ENCODE data around the gene RDH11.
"Not testable (repeated sequence)": the region's sequence is repeated elsewhere in the genome, so short reads cannot be mapped to it uniquely, and the experiment has no call there.

The RDH11 gene

GRCh38 chr14:67727361-67727760 lies 31.8 kb upstream of the RDH11 start:
- no peak overlapping the region for H3K9ac ChIP-seq (ENCODE audit: low read depth in 1 of 2, low read length in 2 of 2)
- H3K27me3 ChIP-seq (ENCODE audit: control insufficient read depth in 2 of 2, insufficient read depth in 2 of 2, low read length in 2 of 2) = no peaks in the 10 kb centered on the region
- no peaks in the 10 kb centered on the region for H3K9me3 ChIP-seq (ENCODE audit: control insufficient read depth in 2 of 2, low read length in 2 of 2)
- H3K4me3 ChIP-seq (ENCODE audit: low read length in 2 of 2) = no peak overlapping the region
- H3K27ac ChIP-seq (ENCODE audit: low read depth in 2 of 2, low read length in 2 of 2) = no peak overlapping the region
- H3K4me1 ChIP-seq (ENCODE audit: control insufficient read depth in 2 of 2, insufficient read depth in 2 of 2, low read length in 2 of 2) = peaks cover 4 to 7% of the 10 kb centered on the region in 2 donors
- no peaks in the 10 kb centered on the region for H3K36me3 ChIP-seq (ENCODE audit: control insufficient read depth in 2 of 2, insufficient read depth in 2 of 2, low read length in 2 of 2)

GRCh38 chr14:67725171-67725570 lies 29.6 kb upstream of the RDH11 start:
- Histone ChIP-seq H3K9me3 (ENCODE audit: control insufficient read depth in 2 of 2, low read length in 2 of 2) (no peaks in the 10 kb centered on the region), H3K36me3 (ENCODE audit: control insufficient read depth in 2 of 2, insufficient read depth in 2 of 2, low read length in 2 of 2) (no peaks in the 10 kb centered on the region), H3K4me3 (ENCODE audit: low read length in 2 of 2) (no peak overlapping the region), H3K27ac (ENCODE audit: low read depth in 2 of 2, low read length in 2 of 2) (no peak overlapping the region), H3K27me3 (ENCODE audit: control insufficient read depth in 2 of 2, insufficient read depth in 2 of 2, low read length in 2 of 2) (no peaks in the 10 kb centered on the region), H3K4me1 (ENCODE audit: control insufficient read depth in 2 of 2, insufficient read depth in 2 of 2, low read length in 2 of 2) (peaks cover 4 to 7% of the 10 kb centered on the region in 2 donors), H3K9ac (ENCODE audit: low read depth in 1 of 2, low read length in 2 of 2) (no peak overlapping the region)

- no peak overlapping the region for H3K4me3 ChIP-seq (ENCODE audit: low read length in 2 of 2)
- no peaks in the 10 kb centered on the region for H3K27me3 ChIP-seq (ENCODE audit: control insufficient read depth in 2 of 2, insufficient read depth in 2 of 2, low read length in 2 of 2)
- no peak overlapping the region for H3K9ac ChIP-seq (ENCODE audit: low read depth in 1 of 2, low read length in 2 of 2)
- H3K9me3 ChIP-seq (ENCODE audit: control insufficient read depth in 2 of 2, low read length in 2 of 2) = no peaks in the 10 kb centered on the region
- no peak overlapping the region for H3K27ac ChIP-seq (ENCODE audit: low read depth in 2 of 2, low read length in 2 of 2)
- no peaks in the 10 kb centered on the region for H3K4me1 ChIP-seq (ENCODE audit: control insufficient read depth in 2 of 2, insufficient read depth in 2 of 2, low read length in 2 of 2)
- no peaks in the 10 kb centered on the region for H3K36me3 ChIP-seq (ENCODE audit: control insufficient read depth in 2 of 2, insufficient read depth in 2 of 2, low read length in 2 of 2)
These were observed 26.7 kb upstream of the RDH11 start for GRCh38 chr14:67722293-67722692.

- Histone ChIP-seq H3K4me1 (ENCODE audit: control insufficient read depth in 2 of 2, insufficient read depth in 2 of 2, low read length in 2 of 2) (no peaks in the 10 kb centered on the region), H3K9ac (ENCODE audit: low read depth in 1 of 2, low read length in 2 of 2) (no peak overlapping the region), H3K36me3 (ENCODE audit: control insufficient read depth in 2 of 2, insufficient read depth in 2 of 2, low read length in 2 of 2) (no peaks in the 10 kb centered on the region), H3K4me3 (ENCODE audit: low read length in 2 of 2) (no peak overlapping the region), H3K9me3 (ENCODE audit: control insufficient read depth in 2 of 2, low read length in 2 of 2) (no peaks in the 10 kb centered on the region), H3K27me3 (ENCODE audit: control insufficient read depth in 2 of 2, insufficient read depth in 2 of 2, low read length in 2 of 2) (no peaks in the 10 kb centered on the region), H3K27ac (ENCODE audit: low read depth in 2 of 2, low read length in 2 of 2) (no peak overlapping the region)
These were observed 26.3 kb upstream of the RDH11 start for GRCh38 chr14:67721875-67722274.

GRCh38 chr14:67719866-67720265 lies 24.3 kb upstream of the RDH11 start:
- no peaks in the 10 kb centered on the region for H3K27me3 ChIP-seq (ENCODE audit: control insufficient read depth in 2 of 2, insufficient read depth in 2 of 2, low read length in 2 of 2)
- H3K36me3 ChIP-seq (ENCODE audit: control insufficient read depth in 2 of 2, insufficient read depth in 2 of 2, low read length in 2 of 2) = no peaks in the 10 kb centered on the region
- H3K4me3 ChIP-seq (ENCODE audit: low read length in 2 of 2) = no peak overlapping the region
- no peak overlapping the region for H3K27ac ChIP-seq (ENCODE audit: low read depth in 2 of 2, low read length in 2 of 2)
- H3K9ac ChIP-seq (ENCODE audit: low read depth in 1 of 2, low read length in 2 of 2) = no peak overlapping the region
- no peaks in the 10 kb centered on the region for H3K9me3 ChIP-seq (ENCODE audit: control insufficient read depth in 2 of 2, low read length in 2 of 2)
- H3K4me1 ChIP-seq (ENCODE audit: control insufficient read depth in 2 of 2, insufficient read depth in 2 of 2, low read length in 2 of 2) = no peaks in the 10 kb centered on the region

GRCh38 chr14:67719385-67719784 lies 23.8 kb upstream of the RDH11 start:
- H3K9me3 ChIP-seq (ENCODE audit: control insufficient read depth in 2 of 2, low read length in 2 of 2); H3K27me3 ChIP-seq (ENCODE audit: control insufficient read depth in 2 of 2, insufficient read depth in 2 of 2, low read length in 2 of 2); H3K4me1 ChIP-seq (ENCODE audit: control insufficient read depth in 2 of 2, insufficient read depth in 2 of 2, low read length in 2 of 2); H3K27ac ChIP-seq (ENCODE audit: low read depth in 2 of 2, low read length in 2 of 2); H3K36me3 ChIP-seq (ENCODE audit: control insufficient read depth in 2 of 2, insufficient read depth in 2 of 2, low read length in 2 of 2); H3K4me3 ChIP-seq (ENCODE audit: low read length in 2 of 2); H3K9ac ChIP-seq (ENCODE audit: low read depth in 1 of 2, low read length in 2 of 2): not testable (repeated sequence)

GRCh38 chr14:67718265-67718664 lies 22.7 kb upstream of the RDH11 start:
- Histone ChIP-seq H3K9me3 (ENCODE audit: control insufficient read depth in 2 of 2, low read length in 2 of 2) (no peaks in the 10 kb centered on the region), H3K27me3 (ENCODE audit: control insufficient read depth in 2 of 2, insufficient read depth in 2 of 2, low read length in 2 of 2) (no peaks in the 10 kb centered on the region), H3K36me3 (ENCODE audit: control insufficient read depth in 2 of 2, insufficient read depth in 2 of 2, low read length in 2 of 2) (no peaks in the 10 kb centered on the region), H3K9ac (ENCODE audit: low read depth in 1 of 2, low read length in 2 of 2) (no peak overlapping the region), H3K4me1 (ENCODE audit: control insufficient read depth in 2 of 2, insufficient read depth in 2 of 2, low read length in 2 of 2) (no peaks in the 10 kb centered on the region), H3K4me3 (ENCODE audit: low read length in 2 of 2) (no peak overlapping the region), H3K27ac (ENCODE audit: low read depth in 2 of 2, low read length in 2 of 2) (no peak overlapping the region)

- H3K27ac ChIP-seq (ENCODE audit: low read depth in 2 of 2, low read length in 2 of 2) = no peak overlapping the region
- H3K9me3 ChIP-seq (ENCODE audit: control insufficient read depth in 2 of 2, low read length in 2 of 2) = no peaks in the 10 kb centered on the region
- no peak overlapping the region for H3K4me3 ChIP-seq (ENCODE audit: low read length in 2 of 2)
- H3K27me3 ChIP-seq (ENCODE audit: control insufficient read depth in 2 of 2, insufficient read depth in 2 of 2, low read length in 2 of 2) = no peaks in the 10 kb centered on the region
- H3K36me3 ChIP-seq (ENCODE audit: control insufficient read depth in 2 of 2, insufficient read depth in 2 of 2, low read length in 2 of 2) = no peaks in the 10 kb centered on the region
- H3K4me1 ChIP-seq (ENCODE audit: control insufficient read depth in 2 of 2, insufficient read depth in 2 of 2, low read length in 2 of 2) = no peaks in the 10 kb centered on the region
- H3K9ac ChIP-seq (ENCODE audit: low read depth in 1 of 2, low read length in 2 of 2) = no peak overlapping the region
These were observed 21.5 kb upstream of the RDH11 start for GRCh38 chr14:67717048-67717447.

- H3K36me3 ChIP-seq (ENCODE audit: control insufficient read depth in 2 of 2, insufficient read depth in 2 of 2, low read length in 2 of 2) = no peaks in the 10 kb centered on the region
- H3K4me3 ChIP-seq (ENCODE audit: low read length in 2 of 2) = no peak overlapping the region
- H3K9me3 ChIP-seq (ENCODE audit: control insufficient read depth in 2 of 2, low read length in 2 of 2) = no peaks in the 10 kb centered on the region
- H3K27ac ChIP-seq (ENCODE audit: low read depth in 2 of 2, low read length in 2 of 2) = no peak overlapping the region
- H3K4me1 ChIP-seq (ENCODE audit: control insufficient read depth in 2 of 2, insufficient read depth in 2 of 2, low read length in 2 of 2) = no peaks in the 10 kb centered on the region
- no peaks in the 10 kb centered on the region for H3K27me3 ChIP-seq (ENCODE audit: control insufficient read depth in 2 of 2, insufficient read depth in 2 of 2, low read length in 2 of 2)
- H3K9ac ChIP-seq (ENCODE audit: low read depth in 1 of 2, low read length in 2 of 2) = no peak overlapping the region
These were observed 14.6 kb upstream of the RDH11 start for GRCh38 chr14:67710209-67710608.

GRCh38 chr14:67709796-67710195 lies 14.2 kb upstream of the RDH11 start:
- not testable (repeated sequence) for H3K4me1 ChIP-seq (ENCODE audit: control insufficient read depth in 2 of 2, insufficient read depth in 2 of 2, low read length in 2 of 2); H3K9me3 ChIP-seq (ENCODE audit: control insufficient read depth in 2 of 2, low read length in 2 of 2); H3K27ac ChIP-seq (ENCODE audit: low read depth in 2 of 2, low read length in 2 of 2); H3K27me3 ChIP-seq (ENCODE audit: control insufficient read depth in 2 of 2, insufficient read depth in 2 of 2, low read length in 2 of 2); H3K36me3 ChIP-seq (ENCODE audit: control insufficient read depth in 2 of 2, insufficient read depth in 2 of 2, low read length in 2 of 2); H3K9ac ChIP-seq (ENCODE audit: low read depth in 1 of 2, low read length in 2 of 2); H3K4me3 ChIP-seq (ENCODE audit: low read length in 2 of 2)

- H3K36me3 ChIP-seq (ENCODE audit: control insufficient read depth in 2 of 2, insufficient read depth in 2 of 2, low read length in 2 of 2); H3K27ac ChIP-seq (ENCODE audit: low read depth in 2 of 2, low read length in 2 of 2); H3K4me3 ChIP-seq (ENCODE audit: low read length in 2 of 2); H3K4me1 ChIP-seq (ENCODE audit: control insufficient read depth in 2 of 2, insufficient read depth in 2 of 2, low read length in 2 of 2); H3K9ac ChIP-seq (ENCODE audit: low read depth in 1 of 2, low read length in 2 of 2); H3K9me3 ChIP-seq (ENCODE audit: control insufficient read depth in 2 of 2, low read length in 2 of 2); H3K27me3 ChIP-seq (ENCODE audit: control insufficient read depth in 2 of 2, insufficient read depth in 2 of 2, low read length in 2 of 2): not testable (repeated sequence)
These were observed 13.8 kb upstream of the RDH11 start for GRCh38 chr14:67709346-67709745.

Data from mucosa of rectum (tissue), 2 donors.